GM10847 (cell line): ENCODE results near the gene KLC1.

Experiments
- POLR2A ChIP-seq: IDR thresholded peaks from 2 replicates; pipeline ENCODE4 v1.6.1; 2011; ENCODE audit not compliant: insufficient read length; ENCODE audit errors: extremely low read depth

KLC1 gene

DNA sequence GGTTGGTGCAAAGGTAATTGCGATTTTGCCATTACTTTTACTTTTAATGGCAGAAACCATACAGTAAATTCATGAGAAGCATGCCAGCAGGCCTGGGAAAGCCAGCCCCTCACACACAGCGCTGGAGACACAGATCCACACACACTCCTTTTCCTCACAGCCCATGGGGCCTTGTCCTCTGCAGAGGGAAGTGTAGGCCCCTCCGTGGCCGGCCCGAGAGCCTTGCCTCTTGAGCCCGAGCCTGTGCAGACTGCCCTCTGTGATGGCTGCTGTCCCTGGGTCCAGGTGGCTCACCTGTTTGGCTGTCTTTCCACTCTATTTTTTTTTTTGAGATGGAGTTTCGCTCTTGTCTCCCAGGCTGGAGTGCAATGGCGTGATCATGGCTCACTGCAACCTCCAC, 46.9 kb downstream of the KLC1 start:
- TF ChIP-seq POLR2A = no peak

- no peak for TF ChIP-seq POLR2A
Measured at GRCh38 chr14:103676881-103677675, 48.1 kb downstream of the KLC1 start.

DNA sequence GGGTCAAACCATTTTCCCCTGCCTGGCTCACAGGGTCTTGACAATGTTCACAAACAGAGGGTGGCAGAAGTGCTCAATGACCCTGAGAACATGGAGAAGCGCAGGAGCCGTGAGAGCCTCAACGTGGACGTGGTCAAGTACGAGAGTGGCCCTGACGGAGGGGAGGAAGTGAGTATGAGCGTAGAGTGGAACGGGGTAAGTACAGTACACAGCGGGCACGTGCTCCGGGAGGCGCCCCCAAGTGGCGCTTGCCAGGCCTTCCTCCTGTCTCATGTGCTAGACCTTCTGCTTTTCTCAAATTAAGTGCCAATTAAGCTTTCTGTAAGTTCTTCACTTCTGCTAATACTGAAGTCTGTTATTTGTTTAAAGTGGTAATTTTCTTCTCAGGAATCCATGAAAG, 50.3 kb downstream of the KLC1 start:
- TF ChIP-seq POLR2A = no peak

- no peak for TF ChIP-seq POLR2A
Measured at GRCh38 chr14:103680491-103681231, 51.6 kb downstream of the KLC1 start.

DNA sequence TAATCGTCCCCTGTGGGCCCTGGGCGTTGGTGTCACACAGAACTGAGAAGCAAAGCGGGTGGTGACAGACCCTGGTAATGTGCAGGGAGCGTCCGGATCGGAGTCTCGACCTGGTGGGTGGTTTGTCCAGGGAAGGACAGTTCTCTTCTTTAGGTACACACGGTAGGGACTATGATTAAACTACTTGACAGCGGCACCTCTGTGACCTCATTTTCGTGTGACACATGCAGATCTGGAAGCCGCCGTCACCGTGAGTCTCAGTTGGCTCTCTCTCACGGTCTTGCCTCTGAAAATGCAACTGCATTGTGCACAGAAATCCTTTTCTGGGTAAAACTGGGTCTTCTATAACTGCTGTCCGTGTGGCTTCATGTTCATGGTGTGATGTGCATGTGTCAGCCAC, 54.1 kb downstream of the KLC1 start:
- TF ChIP-seq POLR2A = no peak

DNA sequence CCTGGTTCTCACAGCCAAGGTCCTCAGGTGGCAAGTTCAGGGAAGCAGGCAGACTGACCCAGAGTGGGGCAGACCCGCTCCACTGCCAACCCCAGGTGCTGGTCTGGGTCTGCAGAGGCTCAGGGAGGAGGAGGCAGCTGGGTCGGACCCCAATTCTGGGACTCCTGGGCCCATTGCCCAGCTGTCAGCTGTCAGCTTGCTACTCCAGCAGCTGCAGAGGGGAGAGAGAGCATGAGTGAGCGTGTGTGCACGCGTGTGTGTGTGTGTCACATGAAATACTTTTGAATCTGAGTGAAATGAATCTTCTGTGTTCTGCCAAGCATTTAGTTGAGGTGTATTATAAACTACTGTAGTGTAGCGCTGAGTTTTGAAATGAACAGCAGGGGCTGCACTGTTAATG, 55.5 kb downstream of the KLC1 start:
- no peak for TF ChIP-seq POLR2A

GRCh38 chr14:103684871-103685270, 55.9 kb downstream of the KLC1 start:
- TF ChIP-seq POLR2A = no peak

GRCh38 chr14:103685276-103686211, 56.5 kb downstream of the KLC1 start:
- TF ChIP-seq POLR2A = no peak

DNA sequence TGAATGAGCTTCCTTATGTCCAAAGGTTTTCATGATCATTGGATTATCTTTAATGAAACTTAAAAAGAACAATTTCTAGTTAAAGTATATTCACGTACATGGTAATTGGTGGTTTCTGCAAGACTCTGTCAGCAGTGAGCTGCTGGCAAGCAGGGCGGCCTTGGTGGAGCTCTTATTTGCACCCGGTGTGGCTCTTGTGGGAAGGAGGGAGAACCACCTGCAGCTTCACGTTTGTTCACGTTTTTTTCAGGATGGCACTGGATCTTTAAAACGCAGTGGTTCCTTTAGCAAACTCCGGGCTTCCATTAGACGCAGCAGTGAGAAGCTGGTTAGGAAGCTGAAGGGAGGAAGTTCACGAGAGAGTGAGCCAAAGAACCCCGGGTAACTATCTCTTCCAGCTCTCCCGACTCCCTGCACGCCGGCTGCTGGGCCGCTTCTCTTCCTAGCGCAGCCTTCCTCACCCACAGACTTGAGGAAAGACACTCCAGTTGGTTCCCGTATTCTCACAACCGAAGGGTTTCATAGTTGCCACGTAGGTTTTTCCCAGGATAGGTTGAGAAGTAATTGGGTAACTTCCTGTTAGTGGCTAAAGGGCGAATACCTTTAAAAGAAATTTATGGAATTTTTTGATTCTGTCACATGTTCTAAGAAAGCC, 57.9 kb downstream of the KLC1 start:
- TF ChIP-seq POLR2A = no peak

- no peak for TF ChIP-seq POLR2A
Measured at GRCh38 chr14:103687712-103688111, 58.7 kb downstream of the KLC1 start.

- TF ChIP-seq POLR2A = no peak
Measured at GRCh38 chr14:103688441-103688840, 59.4 kb downstream of the KLC1 start.

- TF ChIP-seq POLR2A = peak; percentile 49
Measured at GRCh38 chr14:103688906-103689902, 60.2 kb downstream of the KLC1 start.

GRCh38 chr14:103690332-103690731, 61.3 kb downstream of the KLC1 start:
- TF ChIP-seq POLR2A = no peak

- TF ChIP-seq POLR2A = no peak
Measured at GRCh38 chr14:103692159-103692558, 63.1 kb downstream of the KLC1 start.
